Smooth muscle cell (in vitro differentiated cells): ENCODE data around the gene BIN2. TPM values are rescaled to one million over a fixed set of nuclear protein-coding genes. Genes with fewer than 3 reads are reported as not detected.
"Not testable (repeated sequence)": the region's sequence is repeated elsewhere in the genome, so short reads cannot be mapped to it uniquely, and the experiment has no call there.

ENCODE experiments used
- DNase-seq: peaks from one replicate; lab custom pipeline; 2025; ENCODE audit not compliant: unreplicated experiment; lab: John Stamatoyannopoulos, UW
- H2AFZ ChIP-seq: fragments of 200-600 bp; sonication (generic); 2 replicates; pipeline ENCODE4 v1.6.0; 2016; ENCODE audit warnings: antibody characterized with exemption, low read depth, mild to moderate bottlenecking
- H3F3A ChIP-seq: fragments of 200-600 bp; sonication (generic); 2 replicates; pipeline ENCODE4 v1.6.0; 2017; ENCODE audit warnings: antibody characterized with exemption, low read depth
- H3K27ac ChIP-seq: fragments of 200-600 bp; sonication (generic); 2 replicates; pipeline ENCODE4 v1.5.1; 2016; ENCODE audit warnings: low read depth, mild to moderate bottlenecking
- H3K27me3 ChIP-seq: fragments of 200-600 bp; sonication (generic); 2 replicates; pipeline ENCODE4 v1.6.1; 2016; ENCODE audit warnings: low read depth, mild to moderate bottlenecking
- H3K36me3 ChIP-seq: fragments of 200-600 bp; sonication (generic); 2 replicates; pipeline ENCODE4 v1.5.1; 2016; ENCODE audit warnings: low read depth
- H3K4me1 ChIP-seq: fragments of 200-600 bp; sonication (generic); 2 replicates; pipeline ENCODE4 v1.5.1; 2016; ENCODE audit warnings: low read depth
- H3K4me2 ChIP-seq: fragments of 200-600 bp; sonication (generic); 2 replicates; pipeline ENCODE4 v1.6.0; 2016; ENCODE audit warnings: mild to moderate bottlenecking
- H3K4me3 ChIP-seq: fragments of 200-600 bp; sonication (generic); 2 replicates; pipeline ENCODE4 v1.5.1; 2016; ENCODE audit warnings: mild to moderate bottlenecking
- H3K79me2 ChIP-seq: fragments of 200-600 bp; sonication (generic); 2 replicates; pipeline ENCODE4 v1.6.0; 2016; ENCODE audit warnings: low read depth, mild to moderate bottlenecking
- H3K9ac ChIP-seq: fragments of 200-600 bp; sonication (generic); 2 replicates; pipeline ENCODE4 v1.6.0; 2016; ENCODE audit warnings: low read depth
- H3K9me3 ChIP-seq: fragments of 200-600 bp; sonication (generic); replicated peaks from 2 replicates; pipeline ENCODE4 v1.5.1; 2016; ENCODE audit warnings: low read depth
- H4K20me1 ChIP-seq: fragments of 200-600 bp; sonication (generic); 2 replicates; pipeline ENCODE4 v1.6.0; 2016; ENCODE audit warnings: low read depth
- CTCF ChIP-seq: fragments of 200-600 bp; sonication (generic); IDR thresholded peaks from 2 replicates; pipeline ENCODE4 v1.5.1; 2017; ENCODE audit warnings: borderline replicate concordance, mild to moderate bottlenecking, antibody characterized with exemption; ENCODE audit not compliant: insufficient read depth, poor library complexity, severe bottlenecking
- WGBS: methylation state at CpG from one replicate; pipeline ENCODE4 v1.1.7; 2016; ENCODE audit warnings: low lambda C conversion rate; 5-methylcytosine and 5-hydroxymethylcytosine counted together
- polyA plus RNA-seq: library from polyadenylated mRNA; unstranded; fragments of >200 nt; fragmentation: Nextera tagmentation; extraction: Ambion mirVana; gene quantifications from 2 replicates; pipeline ENCODE4 v1.2.1, GENCODE V29; 2016
- total RNA-seq: library from RNA; depleted of rRNA; stranded (reverse); fragments of >200 nt; gene quantifications from 2 replicates; pipeline ENCODE4 v1.2.3, GENCODE V29; 2014

Gene BIN2
- total and polyA plus RNA-seq, 2 experiments from 2014 or later = not detected

GRCh38 chr12:51264297-51264696 lies 59.7 kb downstream of the BIN2 start:
- Histone ChIP-seq H3K4me3 (no peak overlapping the region), H3K36me3 (no peaks in the 10 kb centered on the region), H3K9ac (no peak overlapping the region), H3K4me2 (no peak overlapping the region), H3K27me3 (no peaks in the 10 kb centered on the region), H3K27ac (no peak overlapping the region), H3F3A (no peaks in the 10 kb centered on the region), H3K9me3 (no peaks in the 10 kb centered on the region), H2AFZ (no peak overlapping the region), H3K4me1 (no peaks in the 10 kb centered on the region), H3K79me2 (no peaks in the 10 kb centered on the region), H4K20me1 (no peaks in the 10 kb centered on the region)
- no peak for DNase-seq
- TF ChIP-seq CTCF = no peak
- WGBS = 76% methylated on average over 5 of the region's 5 CpGs

GRCh38 chr12:51263341-51263740 lies 60.6 kb downstream of the BIN2 start:
- H3K9me3 ChIP-seq = no peaks in the 10 kb centered on the region
- no peak overlapping the region for H3K27ac ChIP-seq
- H3K27me3 ChIP-seq = no peaks in the 10 kb centered on the region
- no peaks in the 10 kb centered on the region for H3K4me1 ChIP-seq
- TF ChIP-seq CTCF = no peak
- no peak overlapping the region for H3K4me3 ChIP-seq
- H3K36me3 ChIP-seq = no peaks in the 10 kb centered on the region
- no peak overlapping the region for H2AFZ ChIP-seq
- WGBS = 93% methylated on average over 3 of the region's 3 CpGs
- no peaks in the 10 kb centered on the region for H3F3A ChIP-seq
- no peaks in the 10 kb centered on the region for H4K20me1 ChIP-seq
- no peak for DNase-seq
- no peak overlapping the region for H3K9ac ChIP-seq
- no peak overlapping the region for H3K4me2 ChIP-seq
- H3K79me2 ChIP-seq = no peaks in the 10 kb centered on the region

GRCh38 chr12:51262758-51263177 lies 61.2 kb downstream of the BIN2 start:
- TF ChIP-seq CTCF = peak; percentile 4
- DNase-seq = no peak
- H3K79me2 ChIP-seq = no peaks in the 10 kb centered on the region

GRCh38 chr12:51259600-51259999 lies 64.4 kb downstream of the BIN2 start:
- not testable (repeated sequence) for H3K4me1 ChIP-seq, H3K9me3 ChIP-seq, H3K36me3 ChIP-seq, H3F3A ChIP-seq, H3K4me3 ChIP-seq, H3K4me2 ChIP-seq, H4K20me1 ChIP-seq, H3K27ac ChIP-seq, H3K9ac ChIP-seq, H3K27me3 ChIP-seq, H3K79me2 ChIP-seq, H2AFZ ChIP-seq, DNase-seq
- 100% methylated on average over 1 of the region's 1 CpG for WGBS

More at GRCh38 chr12:51262758-51263177, 61.2 kb downstream of the BIN2 start:
- Histone ChIP-seq H3K9ac (no peak overlapping the region), H3F3A (no peaks in the 10 kb centered on the region), H3K4me2 (no peak overlapping the region), H3K27me3 (no peaks in the 10 kb centered on the region), H3K4me3 (no peak overlapping the region), H3K4me1 (no peaks in the 10 kb centered on the region), H3K9me3 (no peaks in the 10 kb centered on the region), H2AFZ (no peak overlapping the region), H3K36me3 (no peaks in the 10 kb centered on the region), H3K27ac (no peak overlapping the region), H4K20me1 (no peaks in the 10 kb centered on the region)
- 50% methylated on average over 7 of the region's 7 CpGs for whole genome bisulfite sequencing
